ENCODE data around the gene JADE3.
"Not testable (repeated sequence)": the region's sequence is repeated elsewhere in the genome, so short reads cannot be mapped to it uniquely, and the experiment has no call there.

Gene JADE3

GRCh38 chrX:46959985-46960700 lies 47.9 kb downstream of the JADE3 start:
- Histone ChIP-seq H3K36me3 (no peaks in the 10 kb centered on the region), H3K9me3 (no peaks in the 10 kb centered on the region), H3K4me1 (no peaks in the 10 kb centered on the region), H3K4me3 (ENCODE audit: low read depth, low read length) (no peak overlapping the region), H3K27me3 (no peaks in the 10 kb centered on the region)
- DNase-seq, result no peak
- TF ChIP-seq CTCF (IDR thresholded peaks at IDR 0.05; ENCODE audit: low read depth, low read length), result no peak

- H3K4me1 ChIP-seq, result no peaks in the 10 kb centered on the region
- no peaks in the 10 kb centered on the region for H3K36me3 ChIP-seq
- no peaks in the 10 kb centered on the region for H3K9me3 ChIP-seq
- no peak for TF ChIP-seq CTCF (IDR thresholded peaks at IDR 0.05; ENCODE audit: low read depth, low read length)
- H3K27me3 ChIP-seq, result no peaks in the 10 kb centered on the region
- no peak overlapping the region for H3K4me3 ChIP-seq (ENCODE audit: low read depth, low read length)
- DNase-seq, result no peak
Observed at GRCh38 chrX:46961097-46961496, 48.9 kb downstream of the JADE3 start.

- no peak for DNase-seq
- Histone ChIP-seq H3K9me3 (no peaks in the 10 kb centered on the region), H3K36me3 (no peaks in the 10 kb centered on the region), H3K4me1 (no peaks in the 10 kb centered on the region), H3K4me3 (ENCODE audit: low read depth, low read length) (no peak overlapping the region), H3K27me3 (no peaks in the 10 kb centered on the region)
- no peak for TF ChIP-seq CTCF (IDR thresholded peaks at IDR 0.05; ENCODE audit: low read depth, low read length)
Observed at GRCh38 chrX:46961574-46962283, 49.5 kb downstream of the JADE3 start.

GRCh38 chrX:46965125-46965758 lies 53.0 kb downstream of the JADE3 start:
- Histone ChIP-seq H3K36me3 (no peaks in the 10 kb centered on the region), H3K4me3 (ENCODE audit: low read depth, low read length) (no peak overlapping the region), H3K9me3 (no peaks in the 10 kb centered on the region), H3K4me1 (no peaks in the 10 kb centered on the region), H3K27me3 (no peaks in the 10 kb centered on the region)
- TF ChIP-seq CTCF (IDR thresholded peaks at IDR 0.05; ENCODE audit: low read depth, low read length), result no peak
- DNase-seq, result no peak

- Histone ChIP-seq H3K27me3 (no peaks in the 10 kb centered on the region), H3K36me3 (no peaks in the 10 kb centered on the region), H3K9me3 (no peaks in the 10 kb centered on the region), H3K4me3 (ENCODE audit: low read depth, low read length) (no peak overlapping the region), H3K4me1 (no peaks in the 10 kb centered on the region)
- DNase-seq, result no peak
- no peak for TF ChIP-seq CTCF (IDR thresholded peaks at IDR 0.05; ENCODE audit: low read depth, low read length)
Observed at GRCh38 chrX:46967547-46967946, 55.3 kb downstream of the JADE3 start.

- H3K27me3 ChIP-seq; H3K9me3 ChIP-seq; H3K4me1 ChIP-seq; H3K36me3 ChIP-seq; DNase-seq; H3K4me3 ChIP-seq (ENCODE audit: low read depth, low read length): not testable (repeated sequence)
Observed at GRCh38 chrX:46977046-46977445, 64.8 kb downstream of the JADE3 start.
